OCI-LY1 (cell line): ENCODE results near the gene TNFSF13.

Experiments used
- EZH2 ChIP-seq: fragments of 200-600 bp; sonication (generic), shearing (Covaris generic); IDR thresholded peaks from 2 replicates; pipeline ENCODE4 v1.8.0; 2017; ENCODE audit warnings: borderline replicate concordance, mixed run types, mild to moderate bottlenecking, antibody characterized with exemption, low read length, moderate library complexity, mixed read lengths
- TF ChIP-seq, protein P1 (sequence below): fragments of 200-600 bp; sonication (generic), shearing (Covaris generic); IDR thresholded peaks from 2 replicates; pipeline ENCODE4 v1.5.1; 2017; ENCODE audit warnings: mild to moderate bottlenecking, antibody characterized with exemption, low read length, moderate library complexity, mixed read lengths

DNA sequence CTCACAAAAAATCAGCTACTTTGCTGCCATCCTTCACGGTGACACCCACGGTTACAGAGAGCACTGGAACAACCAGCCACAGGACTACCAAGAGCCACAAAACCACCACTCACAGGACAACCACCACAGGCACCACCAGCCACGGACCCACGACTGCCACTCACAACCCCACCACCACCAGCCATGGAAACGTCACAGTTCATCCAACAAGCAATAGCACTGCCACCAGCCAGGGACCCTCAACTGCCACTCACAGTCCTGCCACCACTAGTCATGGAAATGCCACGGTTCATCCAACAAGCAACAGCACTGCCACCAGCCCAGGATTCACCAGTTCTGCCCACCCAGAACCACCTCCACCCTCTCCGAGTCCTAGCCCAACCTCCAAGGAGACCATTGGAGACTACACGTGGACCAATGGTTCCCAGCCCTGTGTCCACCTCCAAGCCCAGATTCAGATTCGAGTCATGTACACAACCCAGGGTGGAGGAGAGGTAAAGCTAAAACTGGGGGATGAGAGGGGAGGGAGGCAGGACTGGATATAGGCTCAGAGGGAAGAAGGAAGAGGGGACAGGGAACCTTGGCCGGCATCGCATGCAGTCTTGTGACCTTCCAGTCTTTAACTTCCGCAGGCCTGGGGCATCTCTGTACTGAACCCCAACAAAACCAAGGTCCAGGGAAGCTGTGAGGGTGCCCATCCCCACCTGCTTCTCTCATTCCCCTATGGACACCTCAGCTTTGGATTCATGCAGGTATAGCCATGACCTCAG, 21.5 kb downstream of the TNFSF13 start:
- TF ChIP-seq, protein P1, sequence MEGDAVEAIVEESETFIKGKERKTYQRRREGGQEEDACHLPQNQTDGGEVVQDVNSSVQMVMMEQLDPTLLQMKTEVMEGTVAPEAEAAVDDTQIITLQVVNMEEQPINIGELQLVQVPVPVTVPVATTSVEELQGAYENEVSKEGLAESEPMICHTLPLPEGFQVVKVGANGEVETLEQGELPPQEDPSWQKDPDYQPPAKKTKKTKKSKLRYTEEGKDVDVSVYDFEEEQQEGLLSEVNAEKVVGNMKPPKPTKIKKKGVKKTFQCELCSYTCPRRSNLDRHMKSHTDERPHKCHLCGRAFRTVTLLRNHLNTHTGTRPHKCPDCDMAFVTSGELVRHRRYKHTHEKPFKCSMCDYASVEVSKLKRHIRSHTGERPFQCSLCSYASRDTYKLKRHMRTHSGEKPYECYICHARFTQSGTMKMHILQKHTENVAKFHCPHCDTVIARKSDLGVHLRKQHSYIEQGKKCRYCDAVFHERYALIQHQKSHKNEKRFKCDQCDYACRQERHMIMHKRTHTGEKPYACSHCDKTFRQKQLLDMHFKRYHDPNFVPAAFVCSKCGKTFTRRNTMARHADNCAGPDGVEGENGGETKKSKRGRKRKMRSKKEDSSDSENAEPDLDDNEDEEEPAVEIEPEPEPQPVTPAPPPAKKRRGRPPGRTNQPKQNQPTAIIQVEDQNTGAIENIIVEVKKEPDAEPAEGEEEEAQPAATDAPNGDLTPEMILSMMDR, result no peak
- TF ChIP-seq EZH2, result no peak
